ENCODE data around the gene RPS15.
"Not testable (repeated sequence)": the region's sequence is repeated elsewhere in the genome, so short reads cannot be mapped to it uniquely, and the experiment has no call there.

- not testable (repeated sequence) for TF ChIP-seq YY1 (IDR thresholded peaks at IDR 0.05; ENCODE audit: insufficient read depth, insufficient read length); ZNF274 (IDR thresholded peaks at IDR 0.05; ENCODE audit: low read depth, low read length)
Observed at GRCh38 chr19:1477056-1477455, 38.9 kb downstream of the RPS15 start.
